Peyer's patch (tissue), 4 donors: Measurements from ENCODE around the gene PPP1R15A. TPM values are rescaled to one million over a fixed set of nuclear protein-coding genes. Genes with fewer than 3 reads are reported as not detected.
"Not testable (repeated sequence)": the region's sequence is repeated elsewhere in the genome, so short reads cannot be mapped to it uniquely, and the experiment has no call there.

Experiments used
- DNase-seq, 3 donors: peaks; one replicate each; pipeline ENCODE4 v3.0.0-alpha.2; 2017 to 2019
- H3K27ac ChIP-seq, 4 donors: fragments of 200-600 bp; sonication (generic); one replicate each; pipeline ENCODE4 v1.5.1; 2016 to 2019
- H3K27me3 ChIP-seq, 2 donors: fragments of 200-600 bp; sonication (generic); one replicate each; pipeline ENCODE4 v1.5.1; 2019
- H3K36me3 ChIP-seq, 3 donors: fragments of 200-600 bp; sonication (generic); one replicate each; pipeline ENCODE4 v1.5.1; 2016 to 2019
- H3K4me1 ChIP-seq, 4 donors: fragments of 200-600 bp; sonication (generic); one replicate each; pipeline ENCODE4 v1.5.1; 2016 to 2019
- H3K4me3 ChIP-seq, 4 donors: fragments of 200-600 bp; sonication (generic); 1 replicate in 3 of 4; 2 replicates in 1 of 4; pipeline ENCODE4 v1.5.1; 2016 to 2019; ENCODE audit warnings: mild to moderate bottlenecking in 1 of 4
- H3K9me3 ChIP-seq, 4 donors: fragments of 200-600 bp; sonication (generic); one replicate each; pipeline ENCODE4 v1.5.1; 2016 to 2019; ENCODE audit warnings: mild to moderate bottlenecking in 1 of 4
- POLR2A ChIP-seq, 2 donors: fragments of 450-650 bp; IDR thresholded peaks; one replicate each; pipeline ENCODE4 v1.5.1; 2017; ENCODE audit warnings: antibody characterized with exemption in 2 of 2, mild to moderate bottlenecking in 2 of 2, moderate library complexity in 2 of 2
- total RNA-seq, 4 donors: library from RNA; depleted of rRNA; stranded (reverse); fragments of >200 nt; gene quantifications; one replicate each; pipeline ENCODE4 v1.1.0, GENCODE V29; 2016
- TF ChIP-seq, protein P1 (sequence below), 6 experiments: fragments of 450-650 bp in 4 of 6; fragments of 200-600 bp in 2 of 6; sonication (generic) in 1 of 6; IDR thresholded peaks; one replicate each; pipeline ENCODE4 v1.5.1; 2017 to 2019; ENCODE audit warnings: antibody characterized with exemption in 6 of 6, mild to moderate bottlenecking in 3 of 6, moderate library complexity in 1 of 6

The PPP1R15A gene
- total RNA-seq, 4 donors from 2014 or later: 39.2 to 198 (median 80.3) TPM

DNA sequence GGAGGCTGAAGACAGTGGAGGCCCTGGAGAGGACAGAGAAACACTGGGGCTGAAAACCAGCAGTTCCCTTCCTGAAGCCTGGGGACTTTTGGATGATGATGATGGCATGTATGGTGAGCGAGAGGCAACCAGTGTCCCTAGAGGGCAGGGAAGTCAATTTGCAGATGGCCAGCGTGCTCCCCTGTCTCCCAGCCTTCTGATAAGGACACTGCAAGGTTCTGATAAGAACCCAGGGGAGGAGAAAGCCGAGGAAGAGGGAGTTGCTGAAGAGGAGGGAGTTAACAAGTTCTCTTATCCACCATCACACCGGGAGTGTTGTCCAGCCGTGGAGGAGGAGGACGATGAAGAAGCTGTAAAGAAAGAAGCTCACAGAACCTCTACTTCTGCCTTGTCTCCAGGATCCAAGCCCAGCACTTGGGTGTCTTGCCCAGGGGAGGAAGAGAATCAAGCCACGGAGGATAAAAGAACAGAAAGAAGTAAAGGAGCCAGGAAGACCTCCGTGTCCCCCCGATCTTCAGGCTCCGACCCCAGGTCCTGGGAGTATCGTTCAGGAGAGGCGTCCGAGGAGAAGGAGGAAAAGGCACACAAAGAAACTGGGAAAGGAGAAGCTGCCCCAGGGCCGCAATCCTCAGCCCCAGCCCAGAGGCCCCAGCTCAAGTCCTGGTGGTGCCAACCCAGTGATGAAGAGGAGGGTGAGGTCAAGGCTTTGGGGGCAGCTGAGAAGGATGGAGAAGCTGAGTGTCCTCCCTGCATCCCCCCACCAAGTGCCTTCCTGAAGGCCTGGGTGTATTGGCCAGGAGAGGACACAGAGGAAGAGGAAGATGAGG is 1.5 kb downstream of the PPP1R15A start:
- no peaks in the 10 kb centered on the region for H3K27me3 ChIP-seq
- peak overlapping the region; percentile 75 to 95 (median 83) for H3K4me3 ChIP-seq
- no peak for DNase-seq
- no peaks in the 10 kb centered on the region for H3K9me3 ChIP-seq
- peaks cover 0 to 55% (median 0%) of the 10 kb centered on the region in 3 donors for H3K36me3 ChIP-seq
- TF ChIP-seq, protein P1, sequence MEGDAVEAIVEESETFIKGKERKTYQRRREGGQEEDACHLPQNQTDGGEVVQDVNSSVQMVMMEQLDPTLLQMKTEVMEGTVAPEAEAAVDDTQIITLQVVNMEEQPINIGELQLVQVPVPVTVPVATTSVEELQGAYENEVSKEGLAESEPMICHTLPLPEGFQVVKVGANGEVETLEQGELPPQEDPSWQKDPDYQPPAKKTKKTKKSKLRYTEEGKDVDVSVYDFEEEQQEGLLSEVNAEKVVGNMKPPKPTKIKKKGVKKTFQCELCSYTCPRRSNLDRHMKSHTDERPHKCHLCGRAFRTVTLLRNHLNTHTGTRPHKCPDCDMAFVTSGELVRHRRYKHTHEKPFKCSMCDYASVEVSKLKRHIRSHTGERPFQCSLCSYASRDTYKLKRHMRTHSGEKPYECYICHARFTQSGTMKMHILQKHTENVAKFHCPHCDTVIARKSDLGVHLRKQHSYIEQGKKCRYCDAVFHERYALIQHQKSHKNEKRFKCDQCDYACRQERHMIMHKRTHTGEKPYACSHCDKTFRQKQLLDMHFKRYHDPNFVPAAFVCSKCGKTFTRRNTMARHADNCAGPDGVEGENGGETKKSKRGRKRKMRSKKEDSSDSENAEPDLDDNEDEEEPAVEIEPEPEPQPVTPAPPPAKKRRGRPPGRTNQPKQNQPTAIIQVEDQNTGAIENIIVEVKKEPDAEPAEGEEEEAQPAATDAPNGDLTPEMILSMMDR (IDR thresholded peaks at IDR 0.05): no peak
- H3K27ac ChIP-seq: peak overlapping the region; percentile 98 to 100 (median 100)
- H3K4me1 ChIP-seq: peaks cover 4 to 35% (median 22%) of the 10 kb centered on the region in 4 donors

DNA sequence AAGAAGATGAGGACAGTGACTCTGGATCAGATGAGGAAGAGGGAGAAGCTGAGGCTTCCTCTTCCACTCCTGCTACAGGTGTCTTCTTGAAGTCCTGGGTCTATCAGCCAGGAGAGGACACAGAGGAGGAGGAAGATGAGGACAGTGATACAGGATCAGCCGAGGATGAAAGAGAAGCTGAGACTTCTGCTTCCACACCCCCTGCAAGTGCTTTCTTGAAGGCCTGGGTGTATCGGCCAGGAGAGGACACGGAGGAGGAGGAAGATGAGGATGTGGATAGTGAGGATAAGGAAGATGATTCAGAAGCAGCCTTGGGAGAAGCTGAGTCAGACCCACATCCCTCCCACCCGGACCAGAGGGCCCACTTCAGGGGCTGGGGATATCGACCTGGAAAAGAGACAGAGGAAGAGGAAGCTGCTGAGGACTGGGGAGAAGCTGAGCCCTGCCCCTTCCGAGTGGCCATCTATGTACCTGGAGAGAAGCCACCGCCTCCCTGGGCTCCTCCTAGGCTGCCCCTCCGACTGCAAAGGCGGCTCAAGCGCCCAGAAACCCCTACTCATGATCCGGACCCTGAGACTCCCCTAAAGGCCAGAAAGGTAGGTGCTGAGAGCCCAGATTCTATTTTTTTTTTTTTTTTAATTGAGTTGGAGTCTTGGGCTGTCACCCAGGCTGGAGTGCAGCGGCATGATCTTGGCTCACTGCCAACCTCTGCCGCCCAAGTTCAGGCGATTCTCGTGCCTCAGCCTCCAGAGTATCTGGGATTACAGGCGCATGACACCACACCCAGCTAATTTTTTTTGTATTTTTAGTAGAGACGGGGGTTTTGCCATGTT is 2.3 kb downstream of the PPP1R15A start:
- DNase-seq: peak; percentile 37 to 63 (median 63)

DNA sequence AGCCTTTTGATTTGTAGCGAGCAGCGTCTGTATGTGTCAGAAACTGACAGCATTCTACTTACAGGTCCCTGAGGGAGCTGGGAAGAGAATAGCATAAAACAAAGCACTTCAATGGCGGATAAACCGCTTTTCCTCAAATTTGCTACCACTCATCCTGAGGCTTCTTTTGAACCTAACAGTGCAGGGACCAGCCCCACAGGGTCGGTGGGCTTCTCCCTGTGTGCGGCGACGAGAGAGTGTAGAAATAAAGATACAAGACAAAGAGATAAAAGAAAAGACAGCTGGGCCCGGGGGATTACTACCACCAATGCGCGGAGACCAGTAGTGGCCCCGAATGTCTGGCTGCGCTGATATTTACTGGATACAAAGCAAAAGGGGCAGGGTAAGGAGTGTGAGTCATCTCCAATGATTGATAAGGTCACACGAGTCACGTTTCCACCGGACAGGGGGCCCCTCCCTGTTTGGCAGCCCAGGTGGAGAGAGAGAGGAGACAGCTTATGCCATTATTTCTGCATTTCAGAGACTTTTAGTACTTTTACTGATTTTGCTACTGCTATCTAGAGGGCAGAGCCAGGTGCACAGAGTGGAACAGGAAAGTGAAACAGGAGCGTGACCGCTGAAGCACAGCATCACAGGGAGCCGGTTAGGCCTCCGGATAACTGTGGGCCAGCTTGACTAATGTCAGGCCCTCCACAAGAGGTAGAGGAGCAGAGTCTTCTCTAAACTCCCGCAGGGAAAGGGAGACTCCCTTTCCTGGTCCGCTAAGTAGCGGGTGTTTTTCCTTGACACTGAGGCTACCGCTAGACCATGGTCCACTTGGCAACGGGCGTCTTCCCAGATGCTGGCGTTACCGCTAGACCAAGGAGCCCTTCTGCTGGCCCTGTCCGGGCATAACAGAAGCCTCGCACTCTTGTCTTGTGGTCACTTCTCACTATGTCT is 4.1 kb downstream of the PPP1R15A start:
- DNase-seq: peak in 2 of 3 donors; percentile 51 to 71
- Histone ChIP-seq H3K27ac (peak overlapping the region; percentile 98 to 100 (median 100)), H3K36me3 (peaks cover 0 to 56% (median 0%) of the 10 kb centered on the region in 3 donors), H3K4me1 (peaks cover 4 to 32% (median 22%) of the 10 kb centered on the region in 4 donors), H3K4me3 (peak overlapping the region; percentile 75 to 95 (median 83))
- peak in 1 of 2 donors; percentile 14 for TF ChIP-seq POLR2A (IDR thresholded peaks at IDR 0.05)
- not testable (repeated sequence) for H3K27me3 ChIP-seq, H3K9me3 ChIP-seq

More for the DNA sequence above, 2.3 kb downstream of the PPP1R15A start:
- H3K9me3 ChIP-seq: no peaks in the 10 kb centered on the region
- peaks cover 4 to 32% (median 22%) of the 10 kb centered on the region in 4 donors for H3K4me1 ChIP-seq
- H3K27me3 ChIP-seq: no peaks in the 10 kb centered on the region
- no peak for TF ChIP-seq POLR2A (IDR thresholded peaks at IDR 0.05)
- TF ChIP-seq, protein P1 (IDR thresholded peaks at IDR 0.05): no peak
- peaks cover 0 to 56% (median 0%) of the 10 kb centered on the region in 3 donors for H3K36me3 ChIP-seq
- peak overlapping the region; percentile 98 to 100 (median 100) for H3K27ac ChIP-seq
- H3K4me3 ChIP-seq: peak overlapping the region; percentile 75 to 95 (median 83)

DNA sequence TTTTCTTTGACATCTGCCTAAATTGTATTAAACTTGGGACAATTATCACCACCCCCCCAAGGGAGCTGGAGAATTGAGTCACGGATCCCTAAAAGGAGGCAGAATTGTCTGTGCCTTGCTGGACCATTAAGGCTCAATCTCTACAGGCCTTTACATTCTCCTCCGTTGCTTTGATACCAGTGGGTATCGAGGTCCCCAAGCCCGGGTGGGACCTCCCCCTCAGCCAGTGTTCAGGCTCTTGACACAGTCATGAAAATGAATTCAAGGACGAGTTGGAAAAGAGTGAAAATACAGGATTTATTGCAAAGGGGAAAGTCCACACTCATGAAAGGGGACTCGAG is 5.6 kb downstream of the PPP1R15A start:
- Histone ChIP-seq H3K36me3 (peaks cover 0 to 56% (median 0%) of the 10 kb centered on the region in 3 donors), H3K9me3 (no peaks in the 10 kb centered on the region), H3K4me1 (peaks cover 4 to 32% (median 22%) of the 10 kb centered on the region in 4 donors), H3K27ac (peak overlapping the region in 1 of 4 donors; percentile 29), H3K27me3 (no peaks in the 10 kb centered on the region), H3K4me3 (no peak overlapping the region)
- no peak for DNase-seq
- TF ChIP-seq POLR2A (IDR thresholded peaks at IDR 0.05): no peak
- TF ChIP-seq, protein P1 (IDR thresholded peaks at IDR 0.05): no peak

DNA sequence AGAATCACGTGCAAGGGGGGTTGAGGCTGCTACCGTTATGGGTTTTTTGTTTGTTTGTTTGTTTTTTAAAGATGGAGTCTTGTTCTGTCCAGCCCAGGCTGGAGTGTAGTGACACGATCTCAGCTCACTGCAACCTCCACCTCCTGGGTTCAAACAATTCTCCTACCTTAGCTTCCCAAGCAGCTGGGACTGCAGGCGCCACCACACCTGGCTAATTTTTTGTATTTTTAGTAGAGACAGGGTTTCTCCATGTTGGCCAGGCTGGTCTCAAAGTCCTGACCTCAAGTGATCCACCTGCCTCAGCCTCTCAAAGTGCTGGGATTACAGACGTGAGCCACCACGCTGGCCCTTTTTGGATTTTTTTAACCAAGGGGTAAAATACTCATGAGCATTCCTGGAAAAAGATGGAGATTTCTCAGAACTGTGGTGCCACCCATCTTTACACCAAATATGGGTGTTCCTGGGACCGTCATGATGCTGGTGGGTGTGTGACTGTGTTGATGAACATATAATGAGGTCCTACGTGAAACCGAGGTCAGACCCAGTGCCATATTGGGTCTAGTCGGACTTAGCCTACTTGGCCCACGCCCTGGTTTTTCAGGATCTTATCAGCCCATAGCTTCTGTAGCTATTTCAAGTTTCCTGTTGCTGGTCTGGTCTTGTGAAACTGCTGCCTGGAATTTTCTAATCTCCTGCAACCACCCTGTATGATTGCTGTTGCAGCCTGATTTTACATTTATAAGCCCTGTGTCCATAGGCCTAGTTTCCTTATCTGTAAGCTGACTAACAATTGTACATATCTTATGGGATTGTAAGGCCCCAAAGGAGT is 6.2 kb downstream of the PPP1R15A start:
- H3K36me3 ChIP-seq: peaks cover 0 to 52% (median 0%) of the 10 kb centered on the region in 3 donors
- no peaks in the 10 kb centered on the region for H3K27me3 ChIP-seq
- no peaks in the 10 kb centered on the region for H3K9me3 ChIP-seq
- H3K4me3 ChIP-seq: no peak overlapping the region
- H3K4me1 ChIP-seq: peaks cover 4 to 32% (median 22%) of the 10 kb centered on the region in 4 donors
- no peak for DNase-seq
- peak overlapping the region in 2 of 4 donors; percentile 29 to 51 for H3K27ac ChIP-seq
- TF ChIP-seq, protein P1 (IDR thresholded peaks at IDR 0.05): no peak
- TF ChIP-seq POLR2A (IDR thresholded peaks at IDR 0.05): no peak
